Mucosa of rectum (tissue), 2 donors: ENCODE measurements around the gene PANK4.

Source experiments
- H3K27ac ChIP-seq, 2 donors: one replicate each; pipeline ENCODE4 v1.7.0; 2013; ENCODE audit warnings: inconsistent platforms in 2 of 2, low read depth in 2 of 2, low read length in 2 of 2
- H3K27me3 ChIP-seq, 2 donors: one replicate each; pipeline ENCODE4 v1.7.0; 2013; ENCODE audit warnings: low read length in 2 of 2; ENCODE audit not compliant: control insufficient read depth in 2 of 2, insufficient read depth in 2 of 2
- H3K36me3 ChIP-seq, 2 donors: one replicate each; pipeline ENCODE4 v1.7.0; 2013; ENCODE audit warnings: low read length in 2 of 2; ENCODE audit not compliant: control insufficient read depth in 2 of 2, insufficient read depth in 2 of 2
- H3K4me1 ChIP-seq, 2 donors: one replicate each; pipeline ENCODE4 v1.7.0; 2013; ENCODE audit warnings: low read length in 2 of 2, mild to moderate bottlenecking in 1 of 2; ENCODE audit not compliant: control insufficient read depth in 2 of 2, insufficient read depth in 2 of 2
- H3K4me3 ChIP-seq, 2 donors: one replicate each; pipeline ENCODE4 v1.7.0; 2013; ENCODE audit warnings: low read length in 2 of 2
- H3K9ac ChIP-seq, 2 donors: one replicate each; pipeline ENCODE4 v1.7.0; 2013; ENCODE audit warnings: low read length in 2 of 2, low read depth in 1 of 2, mild to moderate bottlenecking in 1 of 2
- H3K9me3 ChIP-seq, 2 donors: one replicate each; pipeline ENCODE4 v1.7.0; 2013; ENCODE audit warnings: low read length in 2 of 2; ENCODE audit not compliant: control insufficient read depth in 2 of 2
- donor health status: healthy.
- donor health status: Normal muscosa, but diverticular disease.

The PANK4 gene

DNA sequence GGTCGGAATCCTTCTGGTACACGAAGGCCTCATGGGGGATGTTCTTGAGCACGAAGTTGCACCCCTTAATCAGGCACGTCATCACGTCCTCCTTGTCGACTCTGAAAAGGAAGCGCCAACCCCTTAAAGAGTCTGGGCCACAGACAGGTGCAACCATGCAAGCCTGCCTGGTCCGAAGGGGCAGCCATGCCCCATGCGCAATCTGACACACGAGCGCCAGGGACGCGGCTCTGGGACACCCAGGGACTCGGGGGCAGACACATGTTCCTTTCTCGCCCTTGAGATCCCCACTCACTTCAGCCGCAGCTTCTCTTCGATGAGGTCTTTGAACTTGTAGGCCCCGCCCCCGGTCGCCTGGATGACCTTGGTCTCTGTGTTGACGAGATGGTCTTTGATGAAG, 5.6 kb downstream of the PANK4 start:
- peaks cover 15 to 16% of the 10 kb centered on the region in 2 donors for H3K4me1 ChIP-seq
- peaks cover 44 to 54% of the 10 kb centered on the region in 2 donors for H3K36me3 ChIP-seq
- no peak overlapping the region for H3K4me3 ChIP-seq
- H3K27me3 ChIP-seq = no peaks in the 10 kb centered on the region
- no peak overlapping the region for H3K27ac ChIP-seq
- no peak overlapping the region for H3K9ac ChIP-seq
- H3K9me3 ChIP-seq = no peaks in the 10 kb centered on the region

DNA sequence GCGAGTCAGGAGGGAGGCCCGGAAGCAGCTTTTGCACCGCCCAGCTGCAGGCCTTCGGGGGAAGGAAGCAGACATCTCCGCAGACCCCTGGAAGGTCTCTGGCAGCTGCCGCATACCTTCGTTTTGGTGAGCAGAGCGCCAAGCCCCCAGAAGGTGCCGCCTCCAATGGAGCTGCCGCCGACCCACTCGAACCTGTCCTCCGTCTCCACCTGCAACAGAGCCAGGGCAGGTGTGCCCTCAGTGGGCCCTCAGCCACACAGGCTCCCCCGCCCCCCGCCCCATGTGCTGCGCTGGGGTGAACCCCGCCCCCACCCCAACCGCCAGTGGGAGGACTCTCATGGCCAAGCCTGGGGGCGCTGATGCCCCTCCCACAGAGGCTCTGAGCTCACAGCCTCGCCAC, 6.2 kb downstream of the PANK4 start:
- peaks cover 9 to 11% of the 10 kb centered on the region in 2 donors for H3K4me1 ChIP-seq
- no peaks in the 10 kb centered on the region for H3K9me3 ChIP-seq
- no peak overlapping the region for H3K27ac ChIP-seq
- H3K4me3 ChIP-seq = no peak overlapping the region
- peaks cover 50 to 60% of the 10 kb centered on the region in 2 donors for H3K36me3 ChIP-seq
- no peak overlapping the region for H3K9ac ChIP-seq
- no peaks in the 10 kb centered on the region for H3K27me3 ChIP-seq

GRCh38 chr1:2519729-2520128, 6.7 kb downstream of the PANK4 start:
- Histone ChIP-seq H3K36me3 (peaks cover 51 to 64% of the 10 kb centered on the region in 2 donors), H3K9ac (no peak overlapping the region), H3K4me3 (no peak overlapping the region), H3K4me1 (peaks cover 4 to 6% of the 10 kb centered on the region in 2 donors), H3K27ac (no peak overlapping the region), H3K27me3 (no peaks in the 10 kb centered on the region), H3K9me3 (no peaks in the 10 kb centered on the region)

DNA sequence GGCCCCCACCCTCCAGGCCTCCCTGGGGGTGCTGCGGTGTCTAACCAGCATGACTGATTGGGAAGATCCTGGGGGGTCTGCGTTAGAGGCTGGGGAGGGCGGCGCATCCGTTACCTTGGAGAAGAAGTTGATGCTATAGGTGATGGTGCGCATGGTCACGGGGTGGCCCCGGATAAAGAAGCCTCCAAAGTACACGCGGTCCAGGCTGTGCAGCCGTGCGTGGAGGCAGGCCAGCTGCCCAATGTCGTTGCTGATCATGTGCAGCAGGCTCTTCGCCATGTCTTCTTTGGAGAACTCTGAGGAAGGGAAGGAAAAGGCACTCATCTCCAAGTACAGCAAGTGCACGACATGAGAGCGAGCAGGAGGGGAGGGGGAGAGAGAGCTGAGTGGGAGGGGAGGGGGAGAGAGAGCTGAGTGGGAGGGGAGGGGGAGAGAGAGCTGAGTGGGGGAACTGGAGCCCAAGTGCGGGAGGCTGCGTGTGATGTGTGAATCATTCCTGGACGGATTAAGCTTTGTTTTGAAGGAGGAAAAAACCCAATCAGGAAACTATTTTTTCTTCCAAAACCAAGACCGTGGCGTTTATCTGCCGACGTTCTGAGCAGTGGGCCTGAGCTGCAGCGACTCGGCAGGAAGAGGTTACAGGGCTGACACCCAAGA, 7.2 kb downstream of the PANK4 start:
- H3K27ac ChIP-seq = no peak overlapping the region
- H3K36me3 ChIP-seq = peaks cover 52 to 67% of the 10 kb centered on the region in 2 donors
- no peaks in the 10 kb centered on the region for H3K9me3 ChIP-seq
- no peaks in the 10 kb centered on the region for H3K27me3 ChIP-seq
- H3K4me1 ChIP-seq = peaks cover 0 to 2% of the 10 kb centered on the region in 2 donors
- no peak overlapping the region for H3K4me3 ChIP-seq
- no peak overlapping the region for H3K9ac ChIP-seq

DNA sequence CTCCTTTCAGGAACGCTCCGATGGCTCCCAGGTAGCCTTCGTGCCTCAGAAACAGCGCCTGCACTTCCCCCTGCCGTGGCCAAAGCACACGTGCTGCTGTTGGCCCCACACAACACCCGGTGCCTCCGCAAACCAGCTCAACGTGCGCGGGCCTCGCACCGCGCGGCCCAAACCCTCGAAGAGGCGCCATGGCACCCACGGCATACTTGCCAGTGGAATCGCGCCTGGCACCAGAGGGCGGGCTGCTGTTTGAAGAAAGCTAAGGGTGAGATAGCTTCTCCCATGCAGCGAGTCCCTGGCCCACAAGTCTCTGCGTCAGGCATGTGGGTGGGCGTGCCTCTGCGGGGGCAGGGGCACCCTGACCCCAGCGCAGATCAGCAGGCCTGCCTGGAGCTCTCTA, 7.9 kb downstream of the PANK4 start:
- no peaks in the 10 kb centered on the region for H3K27me3 ChIP-seq
- H3K4me1 ChIP-seq = peaks cover 0 to 2% of the 10 kb centered on the region in 2 donors
- H3K9ac ChIP-seq = no peak overlapping the region
- H3K36me3 ChIP-seq = peaks cover 58 to 73% of the 10 kb centered on the region in 2 donors
- no peaks in the 10 kb centered on the region for H3K9me3 ChIP-seq
- no peak overlapping the region for H3K4me3 ChIP-seq
- no peak overlapping the region for H3K27ac ChIP-seq

GRCh38 chr1:2517966-2518365, 8.4 kb downstream of the PANK4 start:
- H3K4me3 ChIP-seq = no peak overlapping the region
- no peaks in the 10 kb centered on the region for H3K4me1 ChIP-seq
- H3K36me3 ChIP-seq = peaks cover 64 to 75% of the 10 kb centered on the region in 2 donors
- H3K27me3 ChIP-seq = no peaks in the 10 kb centered on the region
- H3K9ac ChIP-seq = no peak overlapping the region
- H3K27ac ChIP-seq = no peak overlapping the region
- H3K9me3 ChIP-seq = no peaks in the 10 kb centered on the region

DNA sequence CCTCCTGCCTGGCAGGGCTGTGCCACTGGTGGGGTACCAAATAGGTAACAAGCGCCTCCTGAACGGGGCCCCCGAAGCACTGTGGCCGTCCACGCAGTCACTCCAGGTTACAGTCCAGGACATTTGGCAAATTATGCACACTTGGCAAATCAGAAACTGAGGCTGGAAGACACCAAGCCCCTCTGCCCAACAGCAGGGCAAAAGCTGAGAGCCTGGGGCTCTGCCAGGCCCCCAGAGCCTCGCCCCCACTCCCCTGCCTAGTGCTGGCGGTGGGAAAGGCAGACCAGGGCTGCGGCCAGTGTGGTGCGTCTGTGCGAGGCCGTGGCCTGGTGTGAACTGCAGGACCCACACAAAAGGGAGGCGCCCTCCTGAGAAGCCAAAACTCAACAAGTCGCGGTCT, 9.4 kb downstream of the PANK4 start:
- Histone ChIP-seq H3K9me3 (no peaks in the 10 kb centered on the region), H3K36me3 (peaks cover 73 to 82% of the 10 kb centered on the region in 2 donors)

GRCh38 chr1:2516124-2516523, 10.3 kb downstream of the PANK4 start:
- Histone ChIP-seq H3K4me1 (no peaks in the 10 kb centered on the region), H3K36me3 (peaks cover 81 to 85% of the 10 kb centered on the region in 2 donors), H3K27me3 (no peaks in the 10 kb centered on the region), H3K4me3 (no peak overlapping the region), H3K9me3 (no peaks in the 10 kb centered on the region), H3K9ac (no peak overlapping the region), H3K27ac (no peak overlapping the region)

More for the DNA sequence above, 9.4 kb downstream of the PANK4 start:
- no peak overlapping the region for H3K27ac ChIP-seq
- no peak overlapping the region for H3K4me3 ChIP-seq
- no peaks in the 10 kb centered on the region for H3K27me3 ChIP-seq
- no peaks in the 10 kb centered on the region for H3K4me1 ChIP-seq
- H3K9ac ChIP-seq = no peak overlapping the region

GRCh38 chr1:2515763-2516080, 10.7 kb downstream of the PANK4 start:
- no peaks in the 10 kb centered on the region for H3K27me3 ChIP-seq
- H3K27ac ChIP-seq = no peak overlapping the region
- H3K36me3 ChIP-seq = peaks cover 79 to 85% of the 10 kb centered on the region in 2 donors
- H3K9ac ChIP-seq = no peak overlapping the region
- H3K4me3 ChIP-seq = no peak overlapping the region
- no peaks in the 10 kb centered on the region for H3K9me3 ChIP-seq
- no peaks in the 10 kb centered on the region for H3K4me1 ChIP-seq

GRCh38 chr1:2514863-2515762, 11.3 kb downstream of the PANK4 start:
- Histone ChIP-seq H3K27ac (no peak overlapping the region), H3K36me3 (peaks cover 78 to 88% of the 10 kb centered on the region in 2 donors), H3K4me1 (no peaks in the 10 kb centered on the region), H3K9me3 (no peaks in the 10 kb centered on the region), H3K27me3 (no peaks in the 10 kb centered on the region), H3K4me3 (no peak overlapping the region), H3K9ac (no peak overlapping the region)
